Measurements from ENCODE around the gene MRPL9. TPM values are rescaled to one million over a fixed set of nuclear protein-coding genes. Genes with fewer than 3 reads are reported as not detected.
A peak's percentile ranks its signal among the peaks of the same experiment; 100 is the strongest.

The MRPL9 gene
- total and polyA plus RNA-seq, 2 experiments from 2014 or later, result 89.0 to 126 TPM

DNA sequence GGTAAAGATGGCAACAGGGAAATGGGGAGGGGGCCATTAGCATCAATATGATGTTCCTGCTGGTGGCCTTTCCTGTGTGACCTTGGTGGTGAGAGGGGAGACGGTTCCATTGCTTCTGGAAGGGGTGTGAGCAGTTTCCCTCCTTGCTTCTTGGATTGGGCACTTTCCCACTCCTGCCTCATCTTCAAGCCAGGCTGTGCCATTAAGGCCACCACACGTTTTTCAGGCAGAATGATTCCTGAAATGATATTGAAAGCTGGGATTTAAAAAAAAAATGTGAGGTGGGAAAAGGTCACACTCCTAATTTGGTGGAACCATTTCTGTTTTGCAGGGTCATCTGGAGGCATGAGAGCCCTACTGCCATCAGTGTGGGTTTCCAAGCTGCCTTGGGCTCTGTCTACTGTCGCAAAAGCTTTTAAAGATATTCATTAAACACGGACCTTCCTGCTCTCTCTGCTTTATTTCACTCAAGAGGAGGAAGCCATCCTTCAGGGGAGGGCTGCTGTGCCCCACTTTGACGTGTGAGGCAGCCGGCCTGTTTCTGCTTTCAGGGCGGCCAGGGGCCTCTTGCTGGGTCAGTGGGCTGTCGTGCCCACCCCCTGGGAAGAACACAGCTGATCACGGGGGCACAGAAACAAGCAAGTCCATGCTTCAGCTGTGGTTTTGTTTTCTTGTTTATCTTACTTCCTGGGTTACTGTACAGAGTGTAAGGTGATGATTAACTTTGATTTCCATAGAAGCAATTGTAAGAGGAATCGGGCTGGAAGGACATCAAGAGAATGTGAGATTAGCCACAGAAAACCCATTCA is 33.9 kb downstream of the MRPL9 start:
- no peaks in the 10 kb centered on the region for H3K79me2 ChIP-seq (replicated peaks; ENCODE audit: insufficient read depth)
- no peaks in the 10 kb centered on the region for H3K9me2 ChIP-seq (ENCODE audit: insufficient read depth)
- no peak overlapping the region for H3K27ac Mint-ChIP-seq
- H3K36me3 ChIP-seq (ENCODE audit: insufficient read depth), result no peaks in the 10 kb centered on the region
- TF ChIP-seq POLR2AphosphoS5 (IDR thresholded peaks at IDR 0.05; ENCODE audit: low read depth) (no peak), EZH2phosphoT487 (IDR thresholded peaks at IDR 0.05; ENCODE audit: unreplicated experiment) (no peak), NANOG (IDR thresholded peaks at IDR 0.05; ENCODE audit: borderline replicate concordance) (no peak), JUNB (IDR thresholded peaks at IDR 0.05; ENCODE audit: unreplicated experiment) (no peak), EZH2 (IDR thresholded peaks at IDR 0.05; ENCODE audit: low read depth, unreplicated experiment) (no peak), STAT1 (IDR thresholded peaks at IDR 0.05; ENCODE audit: unreplicated experiment) (no peak), CREB1 (CRISPR knock-in tag; IDR thresholded peaks at IDR 0.05; ENCODE audit: low read depth) (no peak), ZNF331 (CRISPR knock-in tag; IDR thresholded peaks at IDR 0.05; ENCODE audit: low read depth) (no peak), ZNF114 (CRISPR knock-in tag; IDR thresholded peaks at IDR 0.05) (no peak)
- TF ChIP-seq, protein P1, sequence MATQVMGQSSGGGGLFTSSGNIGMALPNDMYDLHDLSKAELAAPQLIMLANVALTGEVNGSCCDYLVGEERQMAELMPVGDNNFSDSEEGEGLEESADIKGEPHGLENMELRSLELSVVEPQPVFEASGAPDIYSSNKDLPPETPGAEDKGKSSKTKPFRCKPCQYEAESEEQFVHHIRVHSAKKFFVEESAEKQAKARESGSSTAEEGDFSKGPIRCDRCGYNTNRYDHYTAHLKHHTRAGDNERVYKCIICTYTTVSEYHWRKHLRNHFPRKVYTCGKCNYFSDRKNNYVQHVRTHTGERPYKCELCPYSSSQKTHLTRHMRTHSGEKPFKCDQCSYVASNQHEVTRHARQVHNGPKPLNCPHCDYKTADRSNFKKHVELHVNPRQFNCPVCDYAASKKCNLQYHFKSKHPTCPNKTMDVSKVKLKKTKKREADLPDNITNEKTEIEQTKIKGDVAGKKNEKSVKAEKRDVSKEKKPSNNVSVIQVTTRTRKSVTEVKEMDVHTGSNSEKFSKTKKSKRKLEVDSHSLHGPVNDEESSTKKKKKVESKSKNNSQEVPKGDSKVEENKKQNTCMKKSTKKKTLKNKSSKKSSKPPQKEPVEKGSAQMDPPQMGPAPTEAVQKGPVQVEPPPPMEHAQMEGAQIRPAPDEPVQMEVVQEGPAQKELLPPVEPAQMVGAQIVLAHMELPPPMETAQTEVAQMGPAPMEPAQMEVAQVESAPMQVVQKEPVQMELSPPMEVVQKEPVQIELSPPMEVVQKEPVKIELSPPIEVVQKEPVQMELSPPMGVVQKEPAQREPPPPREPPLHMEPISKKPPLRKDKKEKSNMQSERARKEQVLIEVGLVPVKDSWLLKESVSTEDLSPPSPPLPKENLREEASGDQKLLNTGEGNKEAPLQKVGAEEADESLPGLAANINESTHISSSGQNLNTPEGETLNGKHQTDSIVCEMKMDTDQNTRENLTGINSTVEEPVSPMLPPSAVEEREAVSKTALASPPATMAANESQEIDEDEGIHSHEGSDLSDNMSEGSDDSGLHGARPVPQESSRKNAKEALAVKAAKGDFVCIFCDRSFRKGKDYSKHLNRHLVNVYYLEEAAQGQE (IDR thresholded peaks at IDR 0.05; ENCODE audit: unreplicated experiment), result no peak
- TF ChIP-seq, protein P2, sequence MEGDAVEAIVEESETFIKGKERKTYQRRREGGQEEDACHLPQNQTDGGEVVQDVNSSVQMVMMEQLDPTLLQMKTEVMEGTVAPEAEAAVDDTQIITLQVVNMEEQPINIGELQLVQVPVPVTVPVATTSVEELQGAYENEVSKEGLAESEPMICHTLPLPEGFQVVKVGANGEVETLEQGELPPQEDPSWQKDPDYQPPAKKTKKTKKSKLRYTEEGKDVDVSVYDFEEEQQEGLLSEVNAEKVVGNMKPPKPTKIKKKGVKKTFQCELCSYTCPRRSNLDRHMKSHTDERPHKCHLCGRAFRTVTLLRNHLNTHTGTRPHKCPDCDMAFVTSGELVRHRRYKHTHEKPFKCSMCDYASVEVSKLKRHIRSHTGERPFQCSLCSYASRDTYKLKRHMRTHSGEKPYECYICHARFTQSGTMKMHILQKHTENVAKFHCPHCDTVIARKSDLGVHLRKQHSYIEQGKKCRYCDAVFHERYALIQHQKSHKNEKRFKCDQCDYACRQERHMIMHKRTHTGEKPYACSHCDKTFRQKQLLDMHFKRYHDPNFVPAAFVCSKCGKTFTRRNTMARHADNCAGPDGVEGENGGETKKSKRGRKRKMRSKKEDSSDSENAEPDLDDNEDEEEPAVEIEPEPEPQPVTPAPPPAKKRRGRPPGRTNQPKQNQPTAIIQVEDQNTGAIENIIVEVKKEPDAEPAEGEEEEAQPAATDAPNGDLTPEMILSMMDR (conservative IDR thresholded peaks at IDR 0.05; ENCODE audit: low read depth in 2 of 2), result no peak
- TF ChIP-seq, protein P3, sequence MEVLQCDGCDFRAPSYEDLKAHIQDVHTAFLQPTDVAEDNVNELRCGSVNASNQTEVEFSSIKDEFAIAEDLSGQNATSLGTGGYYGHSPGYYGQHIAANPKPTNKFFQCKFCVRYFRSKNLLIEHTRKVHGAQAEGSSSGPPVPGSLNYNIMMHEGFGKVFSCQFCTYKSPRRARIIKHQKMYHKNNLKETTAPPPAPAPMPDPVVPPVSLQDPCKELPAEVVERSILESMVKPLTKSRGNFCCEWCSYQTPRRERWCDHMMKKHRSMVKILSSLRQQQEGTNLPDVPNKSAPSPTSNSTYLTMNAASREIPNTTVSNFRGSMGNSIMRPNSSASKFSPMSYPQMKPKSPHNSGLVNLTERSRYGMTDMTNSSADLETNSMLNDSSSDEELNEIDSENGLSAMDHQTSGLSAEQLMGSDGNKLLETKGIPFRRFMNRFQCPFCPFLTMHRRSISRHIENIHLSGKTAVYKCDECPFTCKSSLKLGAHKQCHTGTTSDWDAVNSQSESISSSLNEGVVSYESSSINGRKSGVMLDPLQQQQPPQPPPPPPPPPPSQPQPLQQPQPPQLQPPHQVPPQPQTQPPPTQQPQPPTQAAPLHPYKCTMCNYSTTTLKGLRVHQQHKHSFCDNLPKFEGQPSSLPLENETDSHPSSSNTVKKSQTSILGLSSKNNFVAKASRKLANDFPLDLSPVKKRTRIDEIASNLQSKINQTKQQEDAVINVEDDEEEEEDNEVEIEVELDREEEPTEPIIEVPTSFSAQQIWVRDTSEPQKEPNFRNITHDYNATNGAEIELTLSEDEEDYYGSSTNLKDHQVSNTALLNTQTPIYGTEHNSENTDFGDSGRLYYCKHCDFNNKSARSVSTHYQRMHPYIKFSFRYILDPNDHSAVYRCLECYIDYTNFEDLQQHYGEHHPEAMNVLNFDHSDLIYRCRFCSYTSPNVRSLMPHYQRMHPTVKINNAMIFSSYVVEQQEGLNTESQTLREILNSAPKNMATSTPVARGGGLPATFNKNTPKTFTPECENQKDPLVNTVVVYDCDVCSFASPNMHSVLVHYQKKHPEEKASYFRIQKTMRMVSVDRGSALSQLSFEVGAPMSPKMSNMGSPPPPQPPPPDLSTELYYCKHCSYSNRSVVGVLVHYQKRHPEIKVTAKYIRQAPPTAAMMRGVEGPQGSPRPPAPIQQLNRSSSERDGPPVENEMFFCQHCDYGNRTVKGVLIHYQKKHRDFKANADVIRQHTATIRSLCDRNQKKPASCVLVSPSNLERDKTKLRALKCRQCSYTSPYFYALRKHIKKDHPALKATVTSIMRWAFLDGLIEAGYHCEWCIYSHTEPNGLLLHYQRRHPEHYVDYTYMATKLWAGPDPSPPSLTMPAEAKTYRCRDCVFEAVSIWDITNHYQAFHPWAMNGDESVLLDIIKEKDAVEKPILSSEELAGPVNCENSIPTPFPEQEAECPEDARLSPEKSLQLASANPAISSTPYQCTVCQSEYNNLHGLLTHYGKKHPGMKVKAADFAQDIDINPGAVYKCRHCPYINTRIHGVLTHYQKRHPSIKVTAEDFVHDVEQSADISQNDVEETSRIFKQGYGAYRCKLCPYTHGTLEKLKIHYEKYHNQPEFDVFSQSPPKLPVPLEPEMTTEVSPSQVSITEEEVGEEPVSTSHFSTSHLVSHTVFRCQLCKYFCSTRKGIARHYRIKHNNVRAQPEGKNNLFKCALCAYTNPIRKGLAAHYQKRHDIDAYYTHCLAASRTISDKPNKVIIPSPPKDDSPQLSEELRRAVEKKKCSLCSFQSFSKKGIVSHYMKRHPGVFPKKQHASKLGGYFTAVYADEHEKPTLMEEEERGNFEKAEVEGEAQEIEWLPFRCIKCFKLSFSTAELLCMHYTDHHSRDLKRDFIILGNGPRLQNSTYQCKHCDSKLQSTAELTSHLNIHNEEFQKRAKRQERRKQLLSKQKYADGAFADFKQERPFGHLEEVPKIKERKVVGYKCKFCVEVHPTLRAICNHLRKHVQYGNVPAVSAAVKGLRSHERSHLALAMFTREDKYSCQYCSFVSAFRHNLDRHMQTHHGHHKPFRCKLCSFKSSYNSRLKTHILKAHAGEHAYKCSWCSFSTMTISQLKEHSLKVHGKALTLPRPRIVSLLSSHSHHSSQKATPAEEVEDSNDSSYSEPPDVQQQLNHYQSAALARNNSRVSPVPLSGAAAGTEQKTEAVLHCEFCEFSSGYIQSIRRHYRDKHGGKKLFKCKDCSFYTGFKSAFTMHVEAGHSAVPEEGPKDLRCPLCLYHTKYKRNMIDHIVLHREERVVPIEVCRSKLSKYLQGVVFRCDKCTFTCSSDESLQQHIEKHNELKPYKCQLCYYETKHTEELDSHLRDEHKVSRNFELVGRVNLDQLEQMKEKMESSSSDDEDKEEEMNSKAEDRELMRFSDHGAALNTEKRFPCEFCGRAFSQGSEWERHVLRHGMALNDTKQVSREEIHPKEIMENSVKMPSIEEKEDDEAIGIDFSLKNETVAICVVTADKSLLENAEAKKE (CRISPR knock-in tag; IDR thresholded peaks at IDR 0.05), result no peak
- TF ChIP-seq, protein P4, sequence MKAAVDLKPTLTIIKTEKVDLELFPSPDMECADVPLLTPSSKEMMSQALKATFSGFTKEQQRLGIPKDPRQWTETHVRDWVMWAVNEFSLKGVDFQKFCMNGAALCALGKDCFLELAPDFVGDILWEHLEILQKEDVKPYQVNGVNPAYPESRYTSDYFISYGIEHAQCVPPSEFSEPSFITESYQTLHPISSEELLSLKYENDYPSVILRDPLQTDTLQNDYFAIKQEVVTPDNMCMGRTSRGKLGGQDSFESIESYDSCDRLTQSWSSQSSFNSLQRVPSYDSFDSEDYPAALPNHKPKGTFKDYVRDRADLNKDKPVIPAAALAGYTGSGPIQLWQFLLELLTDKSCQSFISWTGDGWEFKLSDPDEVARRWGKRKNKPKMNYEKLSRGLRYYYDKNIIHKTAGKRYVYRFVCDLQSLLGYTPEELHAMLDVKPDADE (IDR thresholded peaks at IDR 0.05), result no peak
- H3K4me3 Mint-ChIP-seq, result no peak overlapping the region; the same call in 2 of the 3 replicates
- DNase-seq (ENCODE audit: low spot score) (no peak), ATAC-seq (no peak)
- no peak overlapping the region for H3K27ac ChIP-seq (ENCODE audit: low read depth)
- 0 out of 2 replicates have a peak overlapping the region, but pooled peaks have one; percentile 91 for H2AFZ ChIP-seq
- peaks cover 9% of the 10 kb centered on the region for H3K27me3 Mint-ChIP-seq (ENCODE audit: insufficient read depth, low read depth, poor library complexity)
- H3K36me3 Mint-ChIP-seq (ENCODE audit: low read depth), result no peaks in the 10 kb centered on the region
- 0 out of 2 replicates have a peak, but pooled peaks cover 3% of the 10 kb centered on the region for H3F3A ChIP-seq (replicated peaks; ENCODE audit: low read depth)
- H3K27me3 ChIP-seq (ENCODE audit: insufficient read depth), result no peaks in the 10 kb centered on the region
- H3K4me2 ChIP-seq, result peak overlapping the region; percentile 67; the same call in 1 of the 2 replicates
- no peaks in the 10 kb centered on the region for H4K20me1 ChIP-seq (replicated peaks; ENCODE audit: insufficient read depth)
- H3K9me3 Mint-ChIP-seq, result no peaks in the 10 kb centered on the region
- peaks cover 24% of the 10 kb centered on the region for H3K4me1 ChIP-seq (ENCODE audit: insufficient read depth)
- H3K4me3 ChIP-seq, result no peak overlapping the region
- peaks cover 29% of the 10 kb centered on the region for H3K4me1 Mint-ChIP-seq
